Mesodermal cell (in vitro differentiated cells): ENCODE measurements around the gene CHST11.

Experiments
- H3K27ac ChIP-seq: 2 replicates; pipeline ENCODE4 v1.7.0; 2013; ENCODE audit warnings: mild to moderate bottlenecking, low read depth, low read length, moderate library complexity; ENCODE audit not compliant: severe bottlenecking
- H3K36me3 ChIP-seq: 2 replicates; pipeline ENCODE4 v1.7.1; 2013; ENCODE audit warnings: mild to moderate bottlenecking, low read length, moderate library complexity; ENCODE audit not compliant: control insufficient read depth, insufficient read depth
- H3K4me1 ChIP-seq: one replicate; pipeline ENCODE4 v1.7.1; 2013; ENCODE audit warnings: mild to moderate bottlenecking, low read length; ENCODE audit not compliant: insufficient read depth, control insufficient read depth, poor library complexity, severe bottlenecking
- H3K4me3 ChIP-seq: 2 replicates; pipeline ENCODE4 v1.7.0; 2013; ENCODE audit warnings: low read length, control low read depth, mild to moderate bottlenecking; ENCODE audit not compliant: insufficient read depth, poor library complexity, severe bottlenecking; ENCODE audit errors: extremely low read depth
- H3K9me3 ChIP-seq: 2 replicates; pipeline ENCODE4 v1.7.1; 2013; ENCODE audit warnings: mild to moderate bottlenecking, low read length, moderate library complexity; ENCODE audit not compliant: control insufficient read depth
- WGBS, 2 experiments: methylation state at CpG; one replicate each; pipeline ENCODE4 v1.1.5; 2013; ENCODE audit warnings: missing lambda C conversion rate in 2 of 2; ENCODE audit not compliant: insufficient coverage in 2 of 2; 5-methylcytosine and 5-hydroxymethylcytosine counted together

CHST11 gene

DNA sequence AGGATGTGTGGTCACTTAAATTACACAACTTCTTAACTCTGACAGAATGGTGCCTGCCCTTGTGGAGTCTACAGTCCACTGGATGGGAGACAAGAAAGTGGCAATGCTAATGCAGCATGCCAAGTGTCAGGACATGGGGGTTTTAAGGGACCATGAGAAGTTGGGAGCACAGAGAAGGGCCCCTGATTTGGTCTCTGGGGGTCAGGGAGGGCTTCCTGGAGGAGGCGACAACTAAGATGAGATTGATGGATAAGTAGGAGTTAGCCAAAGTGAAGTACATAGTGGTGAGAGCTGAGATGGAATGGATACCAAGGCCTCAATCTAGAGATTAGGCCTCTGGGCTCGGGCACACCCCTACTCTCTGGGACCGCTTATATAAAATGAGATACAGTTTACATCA, 236.7 kb downstream of the CHST11 start:
- WGBS, 2 experiments, result 91 to 100% methylated on average over 1 of the region's 3 CpGs
- no peaks in the 10 kb centered on the region for H3K36me3 ChIP-seq
- no peak overlapping the region for H3K4me3 ChIP-seq
- H3K9me3 ChIP-seq, result peaks cover 8% of the 10 kb centered on the region
- no peaks in the 10 kb centered on the region for H3K4me1 ChIP-seq
- H3K27ac ChIP-seq, result no peak overlapping the region

- Histone ChIP-seq H3K4me1 (no peaks in the 10 kb centered on the region), H3K4me3 (no peak overlapping the region), H3K27ac (no peak overlapping the region), H3K9me3 (peaks cover 8% of the 10 kb centered on the region), H3K36me3 (no peaks in the 10 kb centered on the region)
- no CpG with 5 or more reads among the region's 4 CpGs for WGBS, 2 experiments
Measured at GRCh38 chr12:104694161-104694560, 237.4 kb downstream of the CHST11 start.

- 89% methylated on average over 7 of the region's 7 CpGs for WGBS, 2 experiments
- no peak overlapping the region for H3K27ac ChIP-seq
- H3K36me3 ChIP-seq, result no peaks in the 10 kb centered on the region
- no peaks in the 10 kb centered on the region for H3K4me1 ChIP-seq
- no peak overlapping the region for H3K4me3 ChIP-seq
- H3K9me3 ChIP-seq, result peaks cover 8% of the 10 kb centered on the region
Measured at GRCh38 chr12:104694711-104695110, 238.0 kb downstream of the CHST11 start.

GRCh38 chr12:104695453-104696148, 238.9 kb downstream of the CHST11 start:
- no peaks in the 10 kb centered on the region for H3K36me3 ChIP-seq
- WGBS, 2 experiments, result 77 to 81% methylated on average over 7 to 8 of the region's 12 CpGs
- H3K4me1 ChIP-seq, result no peaks in the 10 kb centered on the region
- H3K4me3 ChIP-seq, result no peak overlapping the region
- peaks cover 8% of the 10 kb centered on the region for H3K9me3 ChIP-seq
- no peak overlapping the region for H3K27ac ChIP-seq

DNA sequence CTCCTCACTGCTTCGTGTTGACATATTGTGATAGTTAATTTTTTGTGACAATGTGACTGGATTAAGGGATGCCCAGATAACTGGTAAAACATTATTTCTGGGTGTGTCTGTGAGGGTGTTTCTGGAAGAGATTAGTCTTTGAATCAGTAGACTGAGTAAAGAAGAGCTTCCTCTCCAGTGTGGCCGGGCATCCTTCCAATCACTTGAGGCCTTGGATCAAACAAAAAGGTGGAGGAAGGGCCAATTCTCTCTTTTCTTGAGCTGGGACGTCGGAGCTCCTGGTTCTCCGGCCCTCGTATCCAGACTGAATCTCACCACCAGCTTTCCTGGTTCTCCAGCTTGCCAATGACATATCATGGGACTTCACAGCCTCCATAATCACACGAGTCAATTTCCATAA, 240.4 kb downstream of the CHST11 start:
- WGBS, 2 experiments, result 88 to 97% methylated on average over 6 of the region's 7 CpGs
- Histone ChIP-seq H3K27ac (no peak overlapping the region), H3K4me1 (no peaks in the 10 kb centered on the region)

DNA sequence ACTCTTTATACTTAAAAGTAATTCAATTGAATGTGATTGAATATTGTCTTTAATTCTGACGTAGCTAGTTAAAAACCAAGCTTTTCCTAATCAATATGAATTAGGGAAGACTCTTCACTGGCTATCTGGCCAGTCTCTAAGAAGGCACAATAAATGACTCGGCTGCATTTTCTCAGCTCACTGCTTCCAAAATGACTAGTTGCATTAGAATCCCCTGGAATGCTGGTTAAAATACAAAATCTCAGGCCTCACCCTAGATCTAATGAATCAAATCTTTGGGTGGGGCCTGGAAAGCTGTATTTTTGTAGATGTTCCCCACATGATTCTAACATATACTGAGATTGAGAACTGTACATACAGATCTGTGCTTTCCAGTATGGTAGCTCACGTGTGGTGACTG, 242.1 kb downstream of the CHST11 start:
- H3K27ac ChIP-seq, result no peak overlapping the region
- H3K36me3 ChIP-seq, result no peaks in the 10 kb centered on the region
- no peaks in the 10 kb centered on the region for H3K9me3 ChIP-seq
- H3K4me3 ChIP-seq, result no peak overlapping the region
- WGBS, 2 experiments, result 80% methylated on average over 1 of the region's 3 CpGs; no CpG with 5 or more reads in 1 of the 2 experiments
- H3K4me1 ChIP-seq, result no peaks in the 10 kb centered on the region

More for the DNA sequence above, 240.4 kb downstream of the CHST11 start:
- Histone ChIP-seq H3K36me3 (no peaks in the 10 kb centered on the region), H3K9me3 (peaks cover 8% of the 10 kb centered on the region), H3K4me3 (no peak overlapping the region)

DNA sequence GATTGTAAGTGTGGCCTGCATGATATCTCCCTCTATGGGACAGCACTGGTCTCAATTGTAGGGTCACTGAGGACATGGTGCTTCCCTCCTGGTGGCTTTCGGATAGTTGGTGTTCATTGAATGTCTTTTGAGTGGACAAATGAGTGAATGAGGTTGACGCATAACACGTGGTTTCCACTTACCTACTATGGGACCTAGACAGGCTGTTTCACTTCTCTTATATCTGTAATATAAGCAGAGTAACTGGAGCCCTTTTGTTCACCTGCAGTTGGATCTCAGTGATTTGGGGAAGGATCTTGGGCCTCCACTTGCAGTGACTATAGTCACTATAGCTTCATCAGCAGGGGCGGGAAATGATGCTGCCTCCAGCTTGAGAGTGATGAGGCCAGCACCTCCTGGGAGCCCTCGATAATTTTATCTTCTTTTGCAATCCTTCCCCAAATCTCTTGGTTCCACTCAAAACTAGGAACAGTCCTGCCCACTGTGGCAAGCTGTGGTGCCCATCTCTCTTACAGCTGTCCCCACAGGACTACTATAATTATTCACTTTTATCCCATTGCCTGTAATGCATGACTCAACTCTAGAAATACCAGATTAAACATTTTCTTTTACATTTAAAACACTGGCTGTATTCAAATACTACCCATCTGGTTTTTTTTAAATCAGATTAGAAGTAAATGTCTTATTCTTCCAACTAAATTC, 242.9 kb downstream of the CHST11 start:
- Histone ChIP-seq H3K36me3 (no peaks in the 10 kb centered on the region), H3K4me1 (no peaks in the 10 kb centered on the region), H3K9me3 (no peaks in the 10 kb centered on the region), H3K4me3 (no peak overlapping the region), H3K27ac (no peak overlapping the region)
- 80 to 89% methylated on average over 2 to 3 of the region's 5 CpGs for WGBS, 2 experiments

DNA sequence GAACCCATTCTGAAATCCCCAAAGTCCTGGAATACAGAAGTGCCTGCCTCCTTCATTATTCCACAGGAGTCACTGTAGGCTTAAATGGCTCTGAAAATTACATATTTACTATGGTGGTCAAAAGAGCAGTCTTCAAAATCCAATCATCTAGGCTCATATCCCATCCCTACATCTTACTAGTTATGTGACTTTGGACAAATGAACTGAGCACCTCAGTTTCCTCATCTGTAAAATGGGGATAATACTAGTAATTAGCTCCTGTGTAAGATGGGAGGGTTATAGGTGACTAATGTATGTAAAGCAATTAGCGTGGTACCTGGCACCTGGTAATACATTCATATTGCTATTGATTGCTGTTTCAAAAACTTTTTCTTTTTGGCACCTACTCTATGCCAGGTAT, 243.6 kb downstream of the CHST11 start:
- Histone ChIP-seq H3K36me3 (no peaks in the 10 kb centered on the region), H3K4me3 (no peak overlapping the region), H3K27ac (no peak overlapping the region), H3K4me1 (no peaks in the 10 kb centered on the region), H3K9me3 (no peaks in the 10 kb centered on the region)
- 80% methylated on average over 1 of the region's 1 CpG; no CpG with 5 or more reads in 1 of the 2 experiments for WGBS, 2 experiments

DNA sequence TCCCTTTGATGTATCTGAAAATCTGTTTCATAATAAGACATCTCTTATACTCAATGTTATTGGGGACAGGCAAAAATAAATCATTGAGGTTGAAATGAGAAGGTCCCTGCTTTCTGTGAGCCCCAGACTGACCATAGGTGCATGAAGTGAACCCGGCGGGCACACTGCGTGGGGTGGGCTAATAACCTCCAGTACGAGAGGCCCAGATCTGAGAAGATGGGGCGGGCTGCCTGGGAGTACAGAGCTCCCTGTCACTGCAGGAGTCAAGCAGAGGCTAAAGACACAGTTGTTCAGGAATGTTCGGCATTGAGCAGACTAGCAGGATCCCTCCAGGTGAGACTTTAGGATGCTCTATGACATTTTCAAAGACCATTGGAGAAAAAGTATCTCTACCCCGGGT, 244.6 kb downstream of the CHST11 start:
- no peak overlapping the region for H3K4me3 ChIP-seq
- no peaks in the 10 kb centered on the region for H3K9me3 ChIP-seq
- 77 to 81% methylated on average over 6 of the region's 7 CpGs for WGBS, 2 experiments
- H3K27ac ChIP-seq, result no peak overlapping the region
- H3K4me1 ChIP-seq, result no peaks in the 10 kb centered on the region
- H3K36me3 ChIP-seq, result no peaks in the 10 kb centered on the region

DNA sequence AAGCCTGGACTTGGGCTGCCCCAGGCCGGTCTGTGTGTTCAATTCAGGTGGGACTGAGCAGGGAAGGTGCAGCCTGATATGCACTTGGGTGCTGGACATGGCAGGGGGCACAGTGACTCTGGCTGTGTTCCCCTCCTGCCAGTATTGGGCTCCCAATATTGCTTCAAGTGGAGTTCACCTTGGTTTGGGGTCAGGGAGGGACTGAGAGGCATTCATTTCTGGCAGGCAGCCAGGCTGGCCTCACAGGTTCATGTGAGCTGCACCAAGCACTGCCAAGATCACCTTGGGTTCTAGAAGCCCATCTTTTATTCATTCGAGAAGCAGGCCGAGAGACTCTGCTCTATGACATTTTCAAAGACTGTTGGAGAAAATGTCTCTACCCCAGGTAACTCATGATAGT, 245.0 kb downstream of the CHST11 start:
- no peaks in the 10 kb centered on the region for H3K36me3 ChIP-seq

GRCh38 chr12:104702565-104703139, 245.9 kb downstream of the CHST11 start:
- no peak overlapping the region for H3K27ac ChIP-seq
- 85 to 89% methylated on average over 18 to 21 of the region's 21 CpGs for WGBS, 2 experiments
- H3K4me3 ChIP-seq, result no peak overlapping the region
- no peaks in the 10 kb centered on the region for H3K9me3 ChIP-seq
- H3K4me1 ChIP-seq, result peaks cover 5% of the 10 kb centered on the region
- H3K36me3 ChIP-seq, result no peaks in the 10 kb centered on the region

More for the DNA sequence above, 245.0 kb downstream of the CHST11 start:
- no peaks in the 10 kb centered on the region for H3K9me3 ChIP-seq
- H3K4me3 ChIP-seq, result no peak overlapping the region
- H3K4me1 ChIP-seq, result no peaks in the 10 kb centered on the region
- 93 to 96% methylated on average over 2 to 3 of the region's 3 CpGs for WGBS, 2 experiments
- H3K27ac ChIP-seq, result no peak overlapping the region
